Measurements from ENCODE around the gene TIMMDC1. TPM values are rescaled to one million over a fixed set of nuclear protein-coding genes. Genes with fewer than 3 reads are reported as not detected.

TIMMDC1 gene
- total RNA-seq, 1 donor from 2014 or later = 114 TPM

DNA sequence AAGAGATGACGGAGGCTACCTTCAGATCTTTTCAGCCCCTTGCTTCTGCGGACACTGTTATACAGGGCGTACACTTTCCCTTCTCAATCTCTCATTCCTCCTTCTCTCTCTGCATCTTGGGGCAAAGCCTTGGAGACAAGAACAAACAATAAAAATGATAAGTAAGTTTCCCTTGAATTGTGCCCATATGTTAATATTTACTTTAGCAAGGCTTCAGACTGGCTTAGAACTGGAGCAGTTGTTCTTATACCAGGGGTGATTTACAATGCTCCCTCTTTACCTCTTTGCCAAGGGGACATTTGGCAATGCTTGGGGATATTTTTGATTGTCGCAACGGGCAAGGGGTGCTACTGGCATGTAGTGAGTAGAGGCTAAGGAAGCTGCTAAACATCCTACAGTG lies 29.4 kb downstream of the TIMMDC1 start:
- TF ChIP-seq, protein P1, sequence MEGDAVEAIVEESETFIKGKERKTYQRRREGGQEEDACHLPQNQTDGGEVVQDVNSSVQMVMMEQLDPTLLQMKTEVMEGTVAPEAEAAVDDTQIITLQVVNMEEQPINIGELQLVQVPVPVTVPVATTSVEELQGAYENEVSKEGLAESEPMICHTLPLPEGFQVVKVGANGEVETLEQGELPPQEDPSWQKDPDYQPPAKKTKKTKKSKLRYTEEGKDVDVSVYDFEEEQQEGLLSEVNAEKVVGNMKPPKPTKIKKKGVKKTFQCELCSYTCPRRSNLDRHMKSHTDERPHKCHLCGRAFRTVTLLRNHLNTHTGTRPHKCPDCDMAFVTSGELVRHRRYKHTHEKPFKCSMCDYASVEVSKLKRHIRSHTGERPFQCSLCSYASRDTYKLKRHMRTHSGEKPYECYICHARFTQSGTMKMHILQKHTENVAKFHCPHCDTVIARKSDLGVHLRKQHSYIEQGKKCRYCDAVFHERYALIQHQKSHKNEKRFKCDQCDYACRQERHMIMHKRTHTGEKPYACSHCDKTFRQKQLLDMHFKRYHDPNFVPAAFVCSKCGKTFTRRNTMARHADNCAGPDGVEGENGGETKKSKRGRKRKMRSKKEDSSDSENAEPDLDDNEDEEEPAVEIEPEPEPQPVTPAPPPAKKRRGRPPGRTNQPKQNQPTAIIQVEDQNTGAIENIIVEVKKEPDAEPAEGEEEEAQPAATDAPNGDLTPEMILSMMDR (conservative IDR thresholded peaks at IDR 0.05) = no peak
- H3K9me3 Mint-ChIP-seq = no peaks in the 10 kb centered on the region
- H3K4me3 Mint-ChIP-seq = no peak overlapping the region
- no peaks in the 10 kb centered on the region for H3K27me3 Mint-ChIP-seq
- H3K27ac Mint-ChIP-seq = no peak overlapping the region
- H3K4me1 Mint-ChIP-seq (ENCODE audit: unreplicated experiment) = no peaks in the 10 kb centered on the region
- DNase-seq (ENCODE audit: extremely low spot score, unreplicated experiment) = no peak
- peaks cover 10% of the 10 kb centered on the region for H3K36me3 Mint-ChIP-seq

DNA sequence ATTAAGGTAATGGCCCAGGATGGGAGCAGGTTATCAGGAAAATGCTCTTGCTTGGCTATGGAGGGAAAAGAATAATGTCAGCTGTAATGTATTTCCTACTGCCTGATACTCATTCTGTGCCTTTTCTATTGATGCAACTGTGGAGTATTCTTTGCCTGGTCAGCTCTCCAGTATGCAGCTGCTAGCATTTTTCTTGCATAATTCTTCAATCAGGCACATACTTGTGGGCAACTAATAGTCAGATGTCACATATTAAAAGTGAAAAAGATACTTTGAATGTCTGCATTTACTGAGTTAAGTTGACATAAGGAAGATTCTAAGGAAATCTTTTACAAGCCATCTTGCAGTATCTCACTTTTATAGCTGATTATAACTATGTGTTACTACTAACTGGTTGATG lies 31.5 kb downstream of the TIMMDC1 start:
- TF ChIP-seq, protein P1 (conservative IDR thresholded peaks at IDR 0.05) = no peak
- H3K4me1 Mint-ChIP-seq (ENCODE audit: unreplicated experiment) = no peaks in the 10 kb centered on the region
- no peaks in the 10 kb centered on the region for H3K27me3 Mint-ChIP-seq
- DNase-seq (ENCODE audit: extremely low spot score, unreplicated experiment) = no peak
- no peak overlapping the region for H3K4me3 Mint-ChIP-seq
- H3K36me3 Mint-ChIP-seq = peaks cover 3% of the 10 kb centered on the region
- H3K27ac Mint-ChIP-seq = no peak overlapping the region
- H3K9me3 Mint-ChIP-seq = no peaks in the 10 kb centered on the region

DNA sequence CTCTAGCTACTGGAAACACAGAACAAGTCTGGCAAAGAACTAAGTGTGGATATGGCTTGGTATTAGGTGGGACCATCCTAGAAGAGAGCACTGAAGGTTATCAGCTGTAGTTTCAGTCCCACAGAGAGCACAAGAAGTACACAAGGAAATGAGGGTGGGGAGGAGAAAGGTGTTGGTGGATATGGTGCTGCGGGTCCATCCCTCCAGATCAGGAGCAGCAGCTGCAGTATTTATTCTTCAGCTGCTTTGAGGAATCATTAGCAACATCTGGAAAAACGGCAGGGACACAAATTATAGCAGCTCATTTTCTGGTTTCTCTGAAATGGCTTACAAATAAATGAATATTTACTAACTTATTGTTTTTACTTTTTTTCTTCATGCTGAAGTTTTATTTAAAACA lies 32.1 kb downstream of the TIMMDC1 start:
- H3K9me3 Mint-ChIP-seq = no peaks in the 10 kb centered on the region
- H3K27me3 Mint-ChIP-seq = no peaks in the 10 kb centered on the region
- H3K4me1 Mint-ChIP-seq (ENCODE audit: unreplicated experiment) = no peaks in the 10 kb centered on the region
- H3K4me3 Mint-ChIP-seq = no peak overlapping the region
- H3K27ac Mint-ChIP-seq = no peak overlapping the region
- DNase-seq (ENCODE audit: extremely low spot score, unreplicated experiment) = no peak
- TF ChIP-seq, protein P1 (conservative IDR thresholded peaks at IDR 0.05) = no peak
- H3K36me3 Mint-ChIP-seq = peaks cover 1% of the 10 kb centered on the region

DNA sequence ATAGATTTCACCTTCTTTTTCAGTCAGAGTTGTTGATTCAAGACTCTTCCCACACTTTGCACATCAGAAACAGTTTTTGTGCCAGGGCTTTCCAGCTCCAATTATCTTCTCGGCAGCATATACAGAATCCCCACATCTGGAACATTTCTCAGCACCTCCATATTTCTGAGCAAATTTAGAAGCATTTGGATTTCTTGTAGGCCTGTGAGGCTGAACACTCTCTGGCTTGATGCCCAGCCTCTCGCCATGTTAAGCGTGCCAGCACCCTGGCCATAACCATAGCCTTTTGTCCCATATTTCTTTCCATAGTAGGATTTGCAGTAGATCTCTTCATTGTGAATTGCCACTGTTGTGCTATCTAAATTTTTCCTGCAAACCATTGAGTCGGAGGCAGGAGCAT lies 32.8 kb downstream of the TIMMDC1 start:
- TF ChIP-seq, protein P1 (conservative IDR thresholded peaks at IDR 0.05) = no peak
- Mint-ChIP-seq H3K27me3 (no peaks in the 10 kb centered on the region), H3K9me3 (no peaks in the 10 kb centered on the region), H3K27ac (no peak overlapping the region), H3K4me3 (no peak overlapping the region), H3K36me3 (no peaks in the 10 kb centered on the region), H3K4me1 (ENCODE audit: unreplicated experiment) (no peaks in the 10 kb centered on the region)
- no peak for DNase-seq (ENCODE audit: extremely low spot score, unreplicated experiment)

DNA sequence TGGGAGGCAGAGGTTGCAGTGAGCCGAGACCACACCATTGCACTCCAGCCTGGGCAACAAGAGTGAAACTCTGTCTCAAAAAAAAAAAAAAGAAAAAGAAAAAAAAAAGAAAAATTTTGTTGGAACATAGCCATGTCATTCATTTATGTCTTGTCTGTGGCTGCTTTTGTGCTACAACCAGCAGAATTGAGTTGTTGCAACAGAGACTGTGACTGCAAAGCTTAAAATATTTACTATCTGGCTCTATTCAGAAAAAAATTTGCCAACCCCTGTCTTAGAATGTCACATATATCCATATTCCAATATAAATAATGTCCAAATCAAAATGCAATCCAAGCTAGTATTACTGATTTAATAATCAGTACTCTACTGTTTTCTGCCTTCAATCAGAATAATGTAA lies 35.9 kb downstream of the TIMMDC1 start:
- no peak overlapping the region for H3K4me3 Mint-ChIP-seq
- no peaks in the 10 kb centered on the region for H3K4me1 Mint-ChIP-seq (ENCODE audit: unreplicated experiment)
- no peaks in the 10 kb centered on the region for H3K27me3 Mint-ChIP-seq
- no peaks in the 10 kb centered on the region for H3K36me3 Mint-ChIP-seq
- no peaks in the 10 kb centered on the region for H3K9me3 Mint-ChIP-seq
- no peak for DNase-seq (ENCODE audit: extremely low spot score, unreplicated experiment)
- H3K27ac Mint-ChIP-seq = no peak overlapping the region
- TF ChIP-seq, protein P1 (conservative IDR thresholded peaks at IDR 0.05) = no peak

DNA sequence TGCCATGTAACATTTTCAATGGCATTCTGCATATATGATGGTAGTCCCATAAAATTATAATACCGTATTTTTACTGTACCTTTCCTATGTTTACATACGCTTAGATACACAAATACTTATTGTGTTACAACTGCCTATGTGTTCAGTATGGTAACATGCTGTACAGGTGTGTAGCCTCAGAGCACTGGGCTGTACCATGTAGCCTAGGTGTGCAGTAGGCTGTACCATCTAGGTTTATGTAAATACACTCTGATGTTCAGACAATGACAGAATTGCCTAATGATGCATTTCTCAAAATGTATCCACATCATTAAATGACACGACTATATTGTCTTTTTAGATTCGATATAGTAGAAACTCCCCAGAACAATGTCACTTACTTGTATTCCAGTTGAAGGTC lies 38.4 kb downstream of the TIMMDC1 start:
- DNase-seq (ENCODE audit: extremely low spot score, unreplicated experiment) = no peak
- Mint-ChIP-seq H3K36me3 (no peaks in the 10 kb centered on the region), H3K4me3 (no peak overlapping the region), H3K9me3 (no peaks in the 10 kb centered on the region), H3K4me1 (ENCODE audit: unreplicated experiment) (no peaks in the 10 kb centered on the region), H3K27ac (no peak overlapping the region), H3K27me3 (no peaks in the 10 kb centered on the region)
- TF ChIP-seq, protein P1 (conservative IDR thresholded peaks at IDR 0.05) = no peak

Data from type B pancreatic cell (in vitro differentiated cells).